Left lung (tissue), 10 donors: ENCODE data around the gene DOCK3. TPM values are rescaled to one million over a fixed set of nuclear protein-coding genes. Genes with fewer than 3 reads are reported as not detected.
"Not testable (repeated sequence)": the region's sequence is repeated elsewhere in the genome, so short reads cannot be mapped to it uniquely, and the experiment has no call there.

Experiments
- ATAC-seq: fragments of 200-7000 bp; cut with Tn5 transposase; one replicate; pipeline ENCODE4 v1.9.1; 2020; ENCODE audit warnings: moderate library complexity
- DNase-seq, 4 donors: peaks; one replicate each; pipeline ENCODE4 v3.0.0-alpha.2; 2013 to 2020
- H3K27ac ChIP-seq, 2 donors: fragments of 200-600 bp; sonication (generic) in 1 of 2; one replicate each; pipeline versions ENCODE4 v1.5.0 to v1.8.0; 2020 to 2021
- H3K27me3 ChIP-seq, 2 donors: fragments of 200-600 bp; sonication (generic) in 1 of 2; one replicate each; pipeline versions ENCODE4 v1.5.0 to v1.8.0; 2020 to 2021
- H3K36me3 ChIP-seq, 2 donors: fragments of 200-600 bp; sonication (generic) in 1 of 2; one replicate each; pipeline versions ENCODE4 v1.5.0 to v1.8.0; 2020 to 2021
- H3K4me1 ChIP-seq, 2 donors: fragments of 200-600 bp; one replicate each; pipeline ENCODE4 v1.8.0; 2021
- H3K4me3 ChIP-seq, 2 donors: fragments of 200-600 bp; sonication (generic) in 1 of 2; one replicate each; pipeline versions ENCODE4 v1.5.0 to v1.8.0; 2020 to 2021; ENCODE audit warnings: mild to moderate bottlenecking in 1 of 2
- H3K9me3 ChIP-seq, 2 donors: fragments of 200-600 bp; sonication (generic) in 1 of 2; one replicate each; pipeline versions ENCODE4 v1.5.0 to v1.8.0; 2020 to 2021
- CTCF ChIP-seq, 2 donors: fragments of 200-600 bp; sonication (generic) in 1 of 2; IDR thresholded peaks; one replicate each; pipeline versions ENCODE4 v1.5.0 to v1.8.0; 2021; ENCODE audit warnings: antibody characterized with exemption in 2 of 2
- intact Hi-C, 2 donors: fragments of 100-400 bp; cut with DNase I; formaldehyde crosslinking; loops; one replicate each; pipeline versions ENCODE4 v1.11.2 to v1.14.2; 2022
- polyA plus RNA-seq, 6 donors: library from polyadenylated mRNA; unstranded; fragments of 120-200 nt; gene quantifications; one replicate each; pipeline ENCODE4 v1.2.1, GENCODE V29; 2013; ENCODE audit not compliant: insufficient read length in 6 of 6
- total RNA-seq, 2 donors: library from RNA; stranded (reverse); fragmentation: NEBNext Ultra II Directional; extraction: Animal tissue kit (Norgen Biotek cat#: 25700); gene quantifications; one replicate each; pipeline ENCODE4 v1.2.1, GENCODE V29; 2021
- donor health status: DM: no; HTN: yes; CAD: no.
- donor health status: DM: no; HTN: no; CAD: no.

DOCK3 gene
- total and polyA plus RNA-seq, 8 donors, result 0.34 to 2.2 (median 1.8) TPM

DNA sequence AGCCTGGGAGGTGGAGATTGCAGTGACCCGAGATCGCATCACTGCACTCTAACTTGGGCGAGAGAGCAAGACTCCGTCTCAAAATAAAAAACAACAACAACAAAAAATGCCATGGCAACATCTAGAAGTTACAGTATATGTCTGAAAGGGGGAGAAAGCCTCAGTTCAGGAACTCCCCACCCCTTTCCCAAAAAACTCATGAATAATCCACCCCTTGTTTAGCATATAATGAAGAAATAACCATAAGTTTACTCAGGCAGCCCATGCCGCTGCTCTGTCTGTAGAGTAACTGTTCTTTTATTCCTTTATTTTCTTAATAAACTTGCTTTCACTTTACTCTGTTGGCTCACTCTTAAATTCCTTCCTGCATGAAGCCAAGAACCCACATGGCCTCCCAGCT lies 145.2 kb downstream of the DOCK3 start:
- H3K4me3 ChIP-seq, result no peak overlapping the region
- H3K27me3 ChIP-seq, result no peaks in the 10 kb centered on the region
- no peaks in the 10 kb centered on the region for H3K36me3 ChIP-seq
- H3K9me3 ChIP-seq, result no peaks in the 10 kb centered on the region
- DNase-seq (no peak), ATAC-seq (no peak)
- H3K27ac ChIP-seq, result no peak overlapping the region
- intact Hi-C loops, result no loop called here
- H3K4me1 ChIP-seq, result no peaks in the 10 kb centered on the region
- no peak for TF ChIP-seq CTCF (IDR thresholded peaks at IDR 0.05)

DNA sequence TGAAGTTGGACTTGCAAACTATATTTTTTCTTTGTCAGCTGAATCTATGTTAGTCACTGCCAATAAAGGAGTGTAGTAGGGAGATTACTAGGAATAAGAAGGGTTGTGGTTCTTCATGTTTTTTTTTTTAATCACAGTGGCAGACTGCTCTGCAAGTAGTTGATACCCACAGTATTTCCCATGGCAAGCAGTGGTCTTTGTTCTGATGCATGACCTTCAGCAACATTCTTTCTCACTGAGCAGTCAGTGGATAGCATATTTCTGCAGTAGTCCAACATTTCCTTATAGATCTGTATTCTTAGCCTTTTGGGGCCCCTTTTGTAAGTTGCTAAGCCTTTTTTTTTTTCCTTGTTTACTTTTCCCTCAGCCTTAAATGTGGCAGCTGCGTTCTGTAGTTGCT lies 151.1 kb downstream of the DOCK3 start:
- no peak for DNase-seq
- intact Hi-C loops, result no loop called here
- Histone ChIP-seq H3K9me3 (no peaks in the 10 kb centered on the region), H3K27ac (no peak overlapping the region), H3K4me1 (no peaks in the 10 kb centered on the region), H3K27me3 (no peaks in the 10 kb centered on the region), H3K4me3 (no peak overlapping the region), H3K36me3 (no peaks in the 10 kb centered on the region)
- ATAC-seq, result no peak
- no peak for TF ChIP-seq CTCF (IDR thresholded peaks at IDR 0.05)

- DNase-seq (no peak), ATAC-seq (no peak)
- Histone ChIP-seq H3K27me3 (no peaks in the 10 kb centered on the region), H3K9me3 (peaks cover 0 to 10% of the 10 kb centered on the region in 2 donors), H3K36me3 (no peaks in the 10 kb centered on the region), H3K4me3 (no peak overlapping the region), H3K4me1 (no peaks in the 10 kb centered on the region), H3K27ac (no peak overlapping the region)
- no peak for TF ChIP-seq CTCF (IDR thresholded peaks at IDR 0.05)
- intact Hi-C loops, result no loop called here
Measured at GRCh38 chr3:50830451-50830850, 155.7 kb downstream of the DOCK3 start.

DNA sequence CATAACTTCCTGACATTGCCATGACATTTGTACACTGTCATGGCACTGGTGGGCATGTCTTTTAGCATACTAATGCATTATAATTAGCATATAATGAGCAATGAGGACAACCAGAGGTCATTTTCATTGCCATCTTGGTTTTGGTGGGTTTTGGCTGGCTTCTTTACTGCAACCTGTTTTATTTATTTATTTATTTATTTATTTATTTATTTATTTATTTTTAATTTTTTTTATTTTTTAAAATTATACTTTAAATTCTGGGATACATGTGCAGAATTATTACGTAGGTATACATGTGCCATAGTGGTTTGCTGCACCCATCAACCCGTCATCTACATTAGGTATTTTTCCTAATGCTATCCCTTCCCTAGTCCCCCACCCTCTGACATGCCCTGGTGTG lies 156.3 kb downstream of the DOCK3 start:
- not testable (repeated sequence) for H3K36me3 ChIP-seq, ATAC-seq

DNA sequence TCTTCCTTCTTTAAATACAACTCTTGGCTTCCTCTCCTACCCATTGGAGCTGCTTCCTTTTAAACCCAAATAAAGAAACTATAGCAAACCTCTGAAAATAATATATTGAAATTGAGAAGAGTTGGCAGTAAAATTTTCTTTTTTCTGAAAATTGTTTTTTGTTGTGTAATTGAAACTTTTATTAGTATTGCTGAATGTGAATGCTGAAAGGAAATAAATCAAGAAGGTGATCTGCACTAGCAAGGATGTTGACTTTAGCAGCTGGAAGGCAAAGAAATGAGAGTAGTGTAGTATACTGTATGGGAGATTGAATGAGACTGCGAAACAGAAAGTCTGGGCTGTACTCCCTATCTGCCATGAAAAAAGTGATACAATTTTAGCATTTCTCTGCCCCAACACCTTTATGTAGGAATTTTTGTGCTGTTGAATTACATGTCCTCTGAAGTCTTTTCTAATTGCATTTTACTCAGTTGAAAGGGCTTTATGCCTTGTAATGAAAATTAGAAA lies 166.3 kb downstream of the DOCK3 start:
- DNase-seq (no peak), ATAC-seq (no peak)

More for the DNA sequence above, 156.3 kb downstream of the DOCK3 start:
- H3K4me3 ChIP-seq, intact Hi-C loops, H3K4me1 ChIP-seq, H3K27me3 ChIP-seq, H3K27ac ChIP-seq, DNase-seq: not testable (repeated sequence)
- H3K9me3 ChIP-seq, result peaks cover 0 to 10% of the 10 kb centered on the region in 2 donors

More for the DNA sequence above, 166.3 kb downstream of the DOCK3 start:
- no peaks in the 10 kb centered on the region for H3K4me1 ChIP-seq
- no peaks in the 10 kb centered on the region for H3K36me3 ChIP-seq
- no peaks in the 10 kb centered on the region for H3K27me3 ChIP-seq
- H3K9me3 ChIP-seq, result no peaks in the 10 kb centered on the region
- no peak overlapping the region for H3K4me3 ChIP-seq
- no peak overlapping the region for H3K27ac ChIP-seq
- TF ChIP-seq CTCF (IDR thresholded peaks at IDR 0.05), result no peak
- intact Hi-C loops, result no loop called here
